ENCODE measurements around the gene TMEM187. TPM values are rescaled to one million over a fixed set of nuclear protein-coding genes. Genes with fewer than 3 reads are reported as not detected.

The TMEM187 gene
- total RNA-seq, 1 donor from 2014 or later = 4.3 TPM

DNA sequence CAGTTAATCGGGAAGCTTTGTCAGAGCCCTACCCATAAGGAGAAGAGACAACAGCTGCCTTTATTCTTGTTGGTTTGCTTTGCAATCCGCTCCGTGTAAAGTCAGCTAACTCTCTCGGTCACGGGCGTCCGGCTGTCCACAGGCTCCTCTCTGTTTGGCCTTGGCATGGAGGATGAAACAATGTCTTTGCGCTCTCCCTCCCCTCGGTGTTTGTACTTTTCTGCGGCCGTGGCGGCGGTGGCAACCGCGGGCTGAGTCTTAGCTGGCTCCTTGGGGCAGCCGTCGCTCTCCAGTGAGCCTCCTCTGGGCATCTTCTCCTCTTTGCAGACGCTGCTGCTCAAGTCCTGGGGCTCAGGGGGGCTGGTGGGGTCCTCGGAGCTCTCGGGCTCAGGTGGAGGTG, 57.7 kb downstream of the TMEM187 start:
- DNase-seq (ENCODE audit: low read depth) = no peak
- TF ChIP-seq CTCF (conservative IDR thresholded peaks at IDR 0.05; ENCODE audit: low read depth, low read length) = no peak

DNA sequence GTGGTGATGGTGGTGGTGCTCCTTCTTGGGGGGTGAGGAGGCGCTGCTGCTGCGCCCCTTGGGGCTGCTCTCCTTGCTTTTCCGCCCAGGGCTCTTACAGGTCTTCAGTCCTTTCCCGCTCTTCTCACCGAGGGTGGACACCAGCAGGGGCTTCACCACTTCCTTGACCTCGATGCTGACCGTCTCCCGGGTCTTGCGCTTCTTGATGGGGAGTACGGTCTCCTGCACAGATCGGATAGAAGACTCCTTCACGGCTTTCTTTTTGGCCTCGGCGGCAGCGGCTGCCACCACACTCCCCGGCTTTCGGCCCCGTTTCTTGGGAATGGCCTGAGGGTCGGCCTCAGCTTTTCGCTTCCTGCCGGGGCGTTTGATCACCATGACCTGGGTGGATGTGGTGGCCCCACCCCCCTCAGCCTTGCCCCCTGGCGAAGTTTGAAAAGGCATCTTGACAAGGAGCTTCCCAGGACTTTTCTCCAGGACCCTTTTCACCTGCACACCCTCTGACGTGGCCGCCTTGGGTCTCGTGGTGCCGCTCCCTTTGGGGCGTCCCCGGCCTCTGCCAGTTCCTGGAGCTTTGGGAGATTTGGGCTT, 58.3 kb downstream of the TMEM187 start:
- H3K4me3 ChIP-seq (ENCODE audit: low read depth, low read length) = no peak overlapping the region
- TF ChIP-seq CTCF (conservative IDR thresholded peaks at IDR 0.05; ENCODE audit: low read depth, low read length) = no peak
- no peak for DNase-seq (ENCODE audit: low read depth)

More for the DNA sequence above, 57.7 kb downstream of the TMEM187 start:
- H3K4me3 ChIP-seq (ENCODE audit: low read depth, low read length) = no peak overlapping the region

DNA sequence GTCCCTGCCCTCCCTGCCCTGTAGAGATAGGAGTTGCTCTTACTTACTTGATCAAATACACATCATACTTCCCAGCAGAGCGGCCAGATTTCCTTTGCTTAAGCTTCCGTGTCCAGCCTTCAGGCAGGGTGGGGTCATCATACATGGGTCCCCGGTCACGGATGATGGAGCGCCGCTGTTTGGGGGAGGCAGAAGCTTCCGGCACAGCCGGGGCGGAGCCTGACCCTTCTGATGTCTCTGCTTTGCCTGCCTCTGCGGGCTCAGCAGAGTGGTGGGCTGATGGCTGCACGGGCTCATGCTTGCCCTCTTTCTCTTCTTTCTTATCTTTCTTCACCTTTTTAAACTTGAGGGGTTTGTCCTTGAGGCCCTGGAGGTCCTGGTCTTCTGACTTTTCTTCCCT, 59.6 kb downstream of the TMEM187 start:
- no peak for TF ChIP-seq CTCF (conservative IDR thresholded peaks at IDR 0.05; ENCODE audit: low read depth, low read length)
- DNase-seq (ENCODE audit: low read depth) = no peak
- H3K4me3 ChIP-seq (ENCODE audit: low read depth, low read length) = no peak overlapping the region

- no peak for DNase-seq (ENCODE audit: low read depth)
- H3K4me3 ChIP-seq (ENCODE audit: low read depth, low read length) = no peak overlapping the region
- no peak for TF ChIP-seq CTCF (conservative IDR thresholded peaks at IDR 0.05; ENCODE audit: low read depth, low read length)
Observed at GRCh38 chrX:154032653-154033052, 60.1 kb downstream of the TMEM187 start.

Other genes starting within 250 kb of the TMEM187 start
- 155 and 163 TPM in 2 replicates for gene BCAP31, start 248.4 kb upstream of the TMEM187 start, total RNA-seq
- 8.2 and 12.6 TPM in 2 replicates for gene ABCD1, start 247.9 kb upstream of the TMEM187 start, total RNA-seq
- 2.9 and 7.4 TPM in 2 replicates for gene PLXNB3, start 208.5 kb upstream of the TMEM187 start, total RNA-seq
- 0.17 TPM in 1 of 2 replicates, not detected in the other for gene SRPK3, start 191.7 kb upstream of the TMEM187 start, total RNA-seq
- 62.2 and 91.4 TPM in 2 replicates for gene IDH3G, start 178.4 kb upstream of the TMEM187 start, total RNA-seq
- 128 and 239 TPM in 2 replicates for gene SSR4, start 178.1 kb upstream of the TMEM187 start, total RNA-seq
- under 0.01 and 0.17 TPM in 2 replicates for gene PDZD4, start 142.2 kb upstream of the TMEM187 start, total RNA-seq
- gene L1CAM, start 86.6 kb upstream of the TMEM187 start, total RNA-seq = 35.7 and 62.1 TPM in 2 replicates
- 0.22 and 1.4 TPM in 2 replicates for gene AVPR2, start 68.1 kb upstream of the TMEM187 start, total RNA-seq
- 11.6 and 20.2 TPM in 2 replicates for gene ARHGAP4, start 46.5 kb upstream of the TMEM187 start, total RNA-seq
- 88.0 and 171 TPM in 2 replicates for gene NAA10, start 37.7 kb upstream of the TMEM187 start, total RNA-seq
- 0.92 and 1.5 TPM in 2 replicates for gene RENBP, start 28.1 kb upstream of the TMEM187 start, total RNA-seq
- gene HCFC1, start 936 bp upstream of the TMEM187 start, total RNA-seq = 59.7 and 61.9 TPM in 2 replicates
- 131 and 219 TPM in 2 replicates for gene IRAK1, start 47.1 kb downstream of the TMEM187 start, total RNA-seq
- 18.1 and 23.4 TPM in 2 replicates for gene MECP2, start 125.0 kb downstream of the TMEM187 start, total RNA-seq
- not detected in 2 replicates for gene OPN1LW, start 171.5 kb downstream of the TMEM187 start, total RNA-seq
- gene OPN1MW, start 209.8 kb downstream of the TMEM187 start, total RNA-seq = not detected in 2 replicates
- not detected in 2 replicates for gene OPN1MW2, start 247.0 kb downstream of the TMEM187 start, total RNA-seq

All from epithelial cell of proximal tubule (primary cell).